Smooth muscle cell (in vitro differentiated cells): ENCODE data around the gene HS3ST3A1. TPM values are rescaled to one million over a fixed set of nuclear protein-coding genes. Genes with fewer than 3 reads are reported as not detected.

Source experiments
- DNase-seq: peaks from one replicate; lab custom pipeline; 2025; ENCODE audit not compliant: unreplicated experiment; lab: John Stamatoyannopoulos, UW
- H2AFZ ChIP-seq: fragments of 200-600 bp; sonication (generic); 2 replicates; pipeline ENCODE4 v1.6.0; 2016; ENCODE audit warnings: antibody characterized with exemption, low read depth, mild to moderate bottlenecking
- H3F3A ChIP-seq: fragments of 200-600 bp; sonication (generic); 2 replicates; pipeline ENCODE4 v1.6.0; 2017; ENCODE audit warnings: antibody characterized with exemption, low read depth
- H3K27ac ChIP-seq: fragments of 200-600 bp; sonication (generic); 2 replicates; pipeline ENCODE4 v1.5.1; 2016; ENCODE audit warnings: low read depth, mild to moderate bottlenecking
- H3K27me3 ChIP-seq: fragments of 200-600 bp; sonication (generic); 2 replicates; pipeline ENCODE4 v1.6.1; 2016; ENCODE audit warnings: low read depth, mild to moderate bottlenecking
- H3K36me3 ChIP-seq: fragments of 200-600 bp; sonication (generic); 2 replicates; pipeline ENCODE4 v1.5.1; 2016; ENCODE audit warnings: low read depth
- H3K4me1 ChIP-seq: fragments of 200-600 bp; sonication (generic); 2 replicates; pipeline ENCODE4 v1.5.1; 2016; ENCODE audit warnings: low read depth
- H3K4me2 ChIP-seq: fragments of 200-600 bp; sonication (generic); 2 replicates; pipeline ENCODE4 v1.6.0; 2016; ENCODE audit warnings: mild to moderate bottlenecking
- H3K4me3 ChIP-seq: fragments of 200-600 bp; sonication (generic); 2 replicates; pipeline ENCODE4 v1.5.1; 2016; ENCODE audit warnings: mild to moderate bottlenecking
- H3K79me2 ChIP-seq: fragments of 200-600 bp; sonication (generic); 2 replicates; pipeline ENCODE4 v1.6.0; 2016; ENCODE audit warnings: low read depth, mild to moderate bottlenecking
- H3K9ac ChIP-seq: fragments of 200-600 bp; sonication (generic); 2 replicates; pipeline ENCODE4 v1.6.0; 2016; ENCODE audit warnings: low read depth
- H3K9me3 ChIP-seq: fragments of 200-600 bp; sonication (generic); replicated peaks from 2 replicates; pipeline ENCODE4 v1.5.1; 2016; ENCODE audit warnings: low read depth
- H4K20me1 ChIP-seq: fragments of 200-600 bp; sonication (generic); 2 replicates; pipeline ENCODE4 v1.6.0; 2016; ENCODE audit warnings: low read depth
- WGBS: methylation state at CpG from one replicate; pipeline ENCODE4 v1.1.7; 2016; ENCODE audit warnings: low lambda C conversion rate; 5-methylcytosine and 5-hydroxymethylcytosine counted together
- polyA plus RNA-seq: library from polyadenylated mRNA; unstranded; fragments of >200 nt; fragmentation: Nextera tagmentation; extraction: Ambion mirVana; gene quantifications from 2 replicates; pipeline ENCODE4 v1.2.1, GENCODE V29; 2016
- total RNA-seq: library from RNA; depleted of rRNA; stranded (reverse); fragments of >200 nt; gene quantifications from 2 replicates; pipeline ENCODE4 v1.2.3, GENCODE V29; 2014
- TF ChIP-seq, protein P1 (sequence below): fragments of 200-600 bp; sonication (generic); IDR thresholded peaks from 2 replicates; pipeline ENCODE4 v1.5.1; 2017; ENCODE audit warnings: borderline replicate concordance, mild to moderate bottlenecking, antibody characterized with exemption; ENCODE audit not compliant: insufficient read depth, poor library complexity, severe bottlenecking

HS3ST3A1 gene
- total and polyA plus RNA-seq, 2 experiments from 2014 or later = 19.5 to 25.1 TPM

DNA sequence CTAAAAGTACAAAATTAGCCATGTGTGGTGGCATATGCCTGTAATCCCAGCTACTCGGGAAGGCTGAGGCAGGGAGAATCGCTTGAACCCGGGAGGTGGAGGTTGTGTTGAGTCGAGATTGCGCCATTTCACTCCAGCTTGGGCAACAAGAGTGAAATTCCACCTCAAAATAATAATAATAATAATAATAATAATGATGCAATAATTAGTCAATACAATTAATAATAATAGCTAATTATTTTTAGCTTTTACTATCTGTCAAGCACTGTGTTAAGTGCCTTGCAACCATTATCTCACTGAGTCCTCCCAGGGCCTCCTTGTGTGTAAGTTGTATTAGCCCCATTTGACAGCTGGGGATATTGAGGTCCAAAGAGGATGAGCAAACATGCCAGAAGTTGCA is 14.3 kb upstream of the HS3ST3A1 start:
- H3K4me3 ChIP-seq = no peak overlapping the region
- no peaks in the 10 kb centered on the region for H3K79me2 ChIP-seq
- no peak for DNase-seq
- no peaks in the 10 kb centered on the region for H3K27me3 ChIP-seq
- H4K20me1 ChIP-seq = no peaks in the 10 kb centered on the region
- no peaks in the 10 kb centered on the region for H3K36me3 ChIP-seq
- H3F3A ChIP-seq = no peaks in the 10 kb centered on the region
- H3K4me2 ChIP-seq = no peak overlapping the region
- TF ChIP-seq, protein P1, sequence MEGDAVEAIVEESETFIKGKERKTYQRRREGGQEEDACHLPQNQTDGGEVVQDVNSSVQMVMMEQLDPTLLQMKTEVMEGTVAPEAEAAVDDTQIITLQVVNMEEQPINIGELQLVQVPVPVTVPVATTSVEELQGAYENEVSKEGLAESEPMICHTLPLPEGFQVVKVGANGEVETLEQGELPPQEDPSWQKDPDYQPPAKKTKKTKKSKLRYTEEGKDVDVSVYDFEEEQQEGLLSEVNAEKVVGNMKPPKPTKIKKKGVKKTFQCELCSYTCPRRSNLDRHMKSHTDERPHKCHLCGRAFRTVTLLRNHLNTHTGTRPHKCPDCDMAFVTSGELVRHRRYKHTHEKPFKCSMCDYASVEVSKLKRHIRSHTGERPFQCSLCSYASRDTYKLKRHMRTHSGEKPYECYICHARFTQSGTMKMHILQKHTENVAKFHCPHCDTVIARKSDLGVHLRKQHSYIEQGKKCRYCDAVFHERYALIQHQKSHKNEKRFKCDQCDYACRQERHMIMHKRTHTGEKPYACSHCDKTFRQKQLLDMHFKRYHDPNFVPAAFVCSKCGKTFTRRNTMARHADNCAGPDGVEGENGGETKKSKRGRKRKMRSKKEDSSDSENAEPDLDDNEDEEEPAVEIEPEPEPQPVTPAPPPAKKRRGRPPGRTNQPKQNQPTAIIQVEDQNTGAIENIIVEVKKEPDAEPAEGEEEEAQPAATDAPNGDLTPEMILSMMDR = no peak
- H3K27ac ChIP-seq = no peak overlapping the region
- no peak overlapping the region for H3K9ac ChIP-seq
- no peaks in the 10 kb centered on the region for H3K4me1 ChIP-seq
- H2AFZ ChIP-seq = no peak overlapping the region
- no peaks in the 10 kb centered on the region for H3K9me3 ChIP-seq
- 96% methylated on average over 5 of the region's 5 CpGs for WGBS

GRCh38 chr17:13609941-13610340 is 8.2 kb upstream of the HS3ST3A1 start:
- no peak overlapping the region for H2AFZ ChIP-seq
- H3K4me2 ChIP-seq = no peak overlapping the region
- H3K27ac ChIP-seq = no peak overlapping the region
- no peaks in the 10 kb centered on the region for H3K27me3 ChIP-seq
- no peaks in the 10 kb centered on the region for H3F3A ChIP-seq
- no peaks in the 10 kb centered on the region for H3K4me1 ChIP-seq
- H3K36me3 ChIP-seq = no peaks in the 10 kb centered on the region
- H4K20me1 ChIP-seq = no peaks in the 10 kb centered on the region
- WGBS = 77% methylated on average over 4 of the region's 4 CpGs
- H3K79me2 ChIP-seq = no peaks in the 10 kb centered on the region
- H3K4me3 ChIP-seq = no peak overlapping the region
- TF ChIP-seq, protein P1 = no peak
- no peaks in the 10 kb centered on the region for H3K9me3 ChIP-seq
- H3K9ac ChIP-seq = no peak overlapping the region
- DNase-seq = no peak

- H3K27ac ChIP-seq = peak overlapping the region; percentile 45
- H3K9ac ChIP-seq = peak overlapping the region; percentile 65
- no peak for DNase-seq
- peaks cover 3% of the 10 kb centered on the region for H3K27me3 ChIP-seq
- H3K9me3 ChIP-seq = no peaks in the 10 kb centered on the region
- peaks cover 51% of the 10 kb centered on the region for H3K79me2 ChIP-seq
- H3K4me2 ChIP-seq = peak overlapping the region; percentile 98
- H3K4me1 ChIP-seq = peaks cover 35% of the 10 kb centered on the region
- no peaks in the 10 kb centered on the region for H3F3A ChIP-seq
- TF ChIP-seq, protein P1 = no peak
- 1% methylated on average over 40 of the region's 46 CpGs for WGBS
- peak overlapping the region; percentile 76 for H3K4me3 ChIP-seq
- no peaks in the 10 kb centered on the region for H4K20me1 ChIP-seq
- H3K36me3 ChIP-seq = no peaks in the 10 kb centered on the region
- H2AFZ ChIP-seq = peak overlapping the region; percentile 88
These were observed 380 bp downstream of the HS3ST3A1 start for GRCh38 chr17:13601322-13601775.
